ENCODE measurements around the gene AK8.

AK8 gene

DNA sequence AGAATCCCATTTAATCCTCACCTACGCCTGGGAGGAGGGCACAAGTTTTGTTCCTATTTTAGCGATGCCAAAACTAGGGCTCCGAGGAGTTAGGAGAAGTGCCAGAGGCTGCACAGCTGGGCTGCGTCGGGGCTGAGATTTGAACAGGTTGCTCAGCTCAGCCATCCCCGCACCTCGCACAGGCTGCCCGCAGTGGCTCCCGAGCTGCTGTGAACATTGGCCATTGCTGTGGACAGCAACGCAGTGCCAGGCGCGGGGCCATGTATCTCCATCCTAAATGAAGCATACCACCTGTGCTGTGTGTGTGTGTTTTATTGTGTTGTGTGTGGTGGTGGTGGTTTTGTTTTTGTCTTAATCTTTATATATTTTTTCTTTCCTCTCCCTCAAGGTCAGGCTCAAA is 52.0 kb downstream of the AK8 start:
- no peak overlapping the region for H3K9ac ChIP-seq
- no peaks in the 10 kb centered on the region for H3K79me2 ChIP-seq (ENCODE audit: insufficient read depth, low read depth)
- H3K36me3 ChIP-seq (ENCODE audit: insufficient read depth), result no peaks in the 10 kb centered on the region
- no peak overlapping the region for H3K27ac ChIP-seq
- no peak overlapping the region for H3K4me3 ChIP-seq (IDR thresholded peaks at IDR 0.05; ENCODE audit: insufficient read depth, low read depth, low read length)
- no peak overlapping the region for H2AFZ ChIP-seq (ENCODE audit: low read depth)
- no peak overlapping the region for H3K4me2 ChIP-seq
- H3K27me3 ChIP-seq (ENCODE audit: insufficient read depth, low read depth), result peaks cover 43% of the 10 kb centered on the region
- H3K4me1 ChIP-seq (ENCODE audit: low read depth, poor library complexity, severe bottlenecking), result peaks cover 7% of the 10 kb centered on the region
- H4K20me1 ChIP-seq (ENCODE audit: insufficient read depth), result no peaks in the 10 kb centered on the region
- no peak for TF ChIP-seq CTCF (conservative IDR thresholded peaks at IDR 0.05; ENCODE audit: low read depth, low read length)

DNA sequence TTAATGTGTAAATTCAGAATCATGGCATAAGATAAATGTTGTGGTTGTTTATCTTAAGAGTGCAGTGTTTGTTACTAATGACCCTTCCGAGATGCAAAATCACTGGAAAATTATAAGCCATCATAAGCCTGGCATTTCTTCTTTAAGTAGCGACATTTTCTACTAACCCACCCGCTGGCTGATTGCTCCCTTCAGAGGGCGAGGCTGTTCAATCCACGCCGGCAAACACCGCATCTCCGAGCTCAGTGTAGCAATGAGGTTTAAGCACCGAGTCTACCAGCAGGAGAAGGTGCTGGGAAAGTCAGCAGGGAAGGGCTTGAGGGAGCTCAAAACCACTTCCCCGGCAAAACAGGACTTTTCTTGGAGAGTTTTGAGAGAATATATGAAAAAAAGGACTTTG is 52.7 kb downstream of the AK8 start:
- no peak overlapping the region for H2AFZ ChIP-seq (ENCODE audit: low read depth)
- peaks cover 7% of the 10 kb centered on the region for H3K4me1 ChIP-seq (ENCODE audit: low read depth, poor library complexity, severe bottlenecking)
- H3K27me3 ChIP-seq (ENCODE audit: insufficient read depth, low read depth), result peaks cover 42% of the 10 kb centered on the region
- H3K9ac ChIP-seq, result no peak overlapping the region
- H3K4me2 ChIP-seq, result no peak overlapping the region
- H3K4me3 ChIP-seq (IDR thresholded peaks at IDR 0.05; ENCODE audit: insufficient read depth, low read depth, low read length), result no peak overlapping the region
- no peaks in the 10 kb centered on the region for H3K79me2 ChIP-seq (ENCODE audit: insufficient read depth, low read depth)
- no peak for TF ChIP-seq CTCF (conservative IDR thresholded peaks at IDR 0.05; ENCODE audit: low read depth, low read length)
- no peaks in the 10 kb centered on the region for H3K36me3 ChIP-seq (ENCODE audit: insufficient read depth)
- no peak overlapping the region for H3K27ac ChIP-seq
- H4K20me1 ChIP-seq (ENCODE audit: insufficient read depth), result no peaks in the 10 kb centered on the region

GRCh38 chr9:132824951-132825350 is 53.1 kb downstream of the AK8 start:
- no peak overlapping the region for H3K4me2 ChIP-seq

GRCh38 chr9:132824151-132824550 is 53.9 kb downstream of the AK8 start:
- H3K4me2 ChIP-seq, result no peak overlapping the region
- no peaks in the 10 kb centered on the region for H4K20me1 ChIP-seq (ENCODE audit: insufficient read depth)
- H3K4me1 ChIP-seq (ENCODE audit: low read depth, poor library complexity, severe bottlenecking), result peaks cover 7% of the 10 kb centered on the region
- peaks cover 42% of the 10 kb centered on the region for H3K27me3 ChIP-seq (ENCODE audit: insufficient read depth, low read depth)
- no peak for TF ChIP-seq CTCF (conservative IDR thresholded peaks at IDR 0.05; ENCODE audit: low read depth, low read length)
- no peaks in the 10 kb centered on the region for H3K79me2 ChIP-seq (ENCODE audit: insufficient read depth, low read depth)
- no peak overlapping the region; the same call in 1 of the 2 replicates for H2AFZ ChIP-seq (ENCODE audit: low read depth)
- no peak overlapping the region for H3K9ac ChIP-seq
- no peak overlapping the region for H3K27ac ChIP-seq
- no peaks in the 10 kb centered on the region for H3K36me3 ChIP-seq (ENCODE audit: insufficient read depth)
- H3K4me3 ChIP-seq (IDR thresholded peaks at IDR 0.05; ENCODE audit: insufficient read depth, low read depth, low read length), result no peak overlapping the region

More at GRCh38 chr9:132824951-132825350, 53.1 kb downstream of the AK8 start:
- H4K20me1 ChIP-seq (ENCODE audit: insufficient read depth), result no peaks in the 10 kb centered on the region
- no peaks in the 10 kb centered on the region for H3K79me2 ChIP-seq (ENCODE audit: insufficient read depth, low read depth)
- peaks cover 7% of the 10 kb centered on the region for H3K4me1 ChIP-seq (ENCODE audit: low read depth, poor library complexity, severe bottlenecking)
- no peaks in the 10 kb centered on the region for H3K36me3 ChIP-seq (ENCODE audit: insufficient read depth)
- TF ChIP-seq CTCF (conservative IDR thresholded peaks at IDR 0.05; ENCODE audit: low read depth, low read length), result no peak
- H3K27ac ChIP-seq, result no peak overlapping the region
- H3K27me3 ChIP-seq (ENCODE audit: insufficient read depth, low read depth), result peaks cover 42% of the 10 kb centered on the region
- no peak overlapping the region for H3K4me3 ChIP-seq (IDR thresholded peaks at IDR 0.05; ENCODE audit: insufficient read depth, low read depth, low read length)
- H3K9ac ChIP-seq, result no peak overlapping the region
- no peak overlapping the region for H2AFZ ChIP-seq (ENCODE audit: low read depth)
